ENCODE data around the gene KMT2C. TPM values are rescaled to one million over a fixed set of nuclear protein-coding genes. Genes with fewer than 3 reads are reported as not detected.
A peak's percentile ranks its signal among the peaks of the same experiment; 100 is the strongest.

KMT2C gene
- total RNA-seq, 1 donor = 39.7 TPM

GRCh38 chr7:152340161-152340560 is 95.6 kb downstream of the KMT2C start:
- no peak overlapping the region for H3K4me3 ChIP-seq (ENCODE audit: low read depth, low read length)
- no peak for TF ChIP-seq CTCF (IDR thresholded peaks at IDR 0.05; ENCODE audit: insufficient read depth, low read depth, low read length)
- no peak for DNase-seq (ENCODE audit: low read depth)

- no peak for TF ChIP-seq CTCF (IDR thresholded peaks at IDR 0.05; ENCODE audit: insufficient read depth, low read depth, low read length)
- no peak overlapping the region for H3K4me3 ChIP-seq (ENCODE audit: low read depth, low read length)
- DNase-seq (ENCODE audit: low read depth) = peak; percentile 10
Measured at GRCh38 chr7:152338561-152338960, 97.2 kb downstream of the KMT2C start.

GRCh38 chr7:152336754-152337368 is 98.9 kb downstream of the KMT2C start:
- TF ChIP-seq CTCF (IDR thresholded peaks at IDR 0.05; ENCODE audit: insufficient read depth, low read depth, low read length) = peak; percentile 53
- no peak overlapping the region for H3K4me3 ChIP-seq (ENCODE audit: low read depth, low read length)
- DNase-seq (ENCODE audit: low read depth) = peak; percentile 57

- DNase-seq (ENCODE audit: low read depth) = peak; percentile 53
- TF ChIP-seq CTCF (IDR thresholded peaks at IDR 0.05; ENCODE audit: insufficient read depth, low read depth, low read length) = no peak
- H3K4me3 ChIP-seq (ENCODE audit: low read depth, low read length) = peak overlapping the region; percentile 37
Measured at GRCh38 chr7:152335900-152336571, 99.8 kb downstream of the KMT2C start.

- no peak for DNase-seq (ENCODE audit: low read depth)
- no peak for TF ChIP-seq CTCF (IDR thresholded peaks at IDR 0.05; ENCODE audit: insufficient read depth, low read depth, low read length)
- no peak overlapping the region for H3K4me3 ChIP-seq (ENCODE audit: low read depth, low read length)
Measured at GRCh38 chr7:152333134-152333533, 102.7 kb downstream of the KMT2C start.

GRCh38 chr7:152330827-152331226 is 105.0 kb downstream of the KMT2C start:
- H3K4me3 ChIP-seq (ENCODE audit: low read depth, low read length) = no peak overlapping the region
- TF ChIP-seq CTCF (IDR thresholded peaks at IDR 0.05; ENCODE audit: insufficient read depth, low read depth, low read length) = no peak
- no peak for DNase-seq (ENCODE audit: low read depth)
